GM23248 (cell line): Measurements from ENCODE around the gene PLA2G12B. TPM values are rescaled to one million over a fixed set of nuclear protein-coding genes. Genes with fewer than 3 reads are reported as not detected.

Experiments used
- DNase-seq: peaks from one replicate; pipeline ENCODE4 v3.0.0-alpha.2; 2015
- H2AFZ ChIP-seq: fragments of 200-600 bp; sonication (generic); 2 replicates; pipeline ENCODE4 v1.6.1; 2016; ENCODE audit warnings: antibody characterized with exemption
- H3F3A ChIP-seq: fragments of 200-600 bp; sonication (generic); 2 replicates; pipeline ENCODE4 v1.6.1; 2016; ENCODE audit warnings: mild to moderate bottlenecking, antibody characterized with exemption, mixed run types; ENCODE audit not compliant: insufficient read depth
- H3K27ac ChIP-seq: fragments of 200-600 bp; sonication (generic); 2 replicates; pipeline ENCODE4 v1.5.1; 2016; ENCODE audit warnings: mild to moderate bottlenecking
- H3K27me3 ChIP-seq: fragments of 200-600 bp; sonication (generic); replicated peaks from 2 replicates; pipeline ENCODE4 v1.6.1; 2016; ENCODE audit warnings: mild to moderate bottlenecking; ENCODE audit not compliant: insufficient read depth
- H3K36me3 ChIP-seq: fragments of 200-600 bp; sonication (generic); 2 replicates; pipeline ENCODE4 v1.6.1; 2016; ENCODE audit warnings: low read depth, mild to moderate bottlenecking
- H3K4me1 ChIP-seq: fragments of 200-600 bp; sonication (generic); 2 replicates; pipeline ENCODE4 v1.6.1; 2016; ENCODE audit warnings: mild to moderate bottlenecking; ENCODE audit not compliant: insufficient read depth
- H3K4me2 ChIP-seq: fragments of 200-600 bp; sonication (generic); one replicate; pipeline ENCODE4 v1.6.1; 2016; ENCODE audit warnings: mild to moderate bottlenecking; ENCODE audit not compliant: unreplicated experiment
- H3K4me3 ChIP-seq: fragments of 200-600 bp; sonication (generic); 2 replicates; pipeline ENCODE4 v1.5.1; 2016; ENCODE audit warnings: mild to moderate bottlenecking
- H3K79me2 ChIP-seq: fragments of 200-600 bp; sonication (generic); 2 replicates; pipeline ENCODE4 v1.6.1; 2016; ENCODE audit warnings: mild to moderate bottlenecking; ENCODE audit not compliant: insufficient read depth
- H3K9ac ChIP-seq: fragments of 200-600 bp; sonication (generic); 2 replicates; pipeline ENCODE4 v1.6.1; 2016; ENCODE audit warnings: mild to moderate bottlenecking
- H3K9me2 ChIP-seq: fragments of 200-600 bp; sonication (generic); 2 replicates; pipeline ENCODE4 v1.6.1; 2016; ENCODE audit warnings: mixed run types, mild to moderate bottlenecking, moderate library complexity; ENCODE audit not compliant: insufficient read depth
- H3K9me3 ChIP-seq: fragments of 200-600 bp; sonication (generic); one replicate; pipeline ENCODE4 v1.6.1; 2017; ENCODE audit warnings: low read depth
- H4K20me1 ChIP-seq: fragments of 200-600 bp; sonication (generic); 2 replicates; pipeline ENCODE4 v1.6.0; 2016; ENCODE audit not compliant: insufficient read depth
- EZH2 ChIP-seq: fragments of 200-600 bp; sonication (generic); IDR thresholded peaks from 2 replicates; pipeline ENCODE4 v1.6.1; 2018; ENCODE audit warnings: antibody characterized with exemption, mild to moderate bottlenecking; ENCODE audit not compliant: insufficient read depth, poor library complexity, severe bottlenecking
- EZH2phosphoT487 ChIP-seq: fragments of 200-600 bp; sonication (generic); IDR thresholded peaks from 2 replicates; pipeline ENCODE4 v1.6.1; 2018; ENCODE audit warnings: antibody characterized with exemption, moderate library complexity, mild to moderate bottlenecking, low read depth; ENCODE audit not compliant: insufficient read depth
- whole genome bisulfite sequencing, 2 experiments: methylation state at CpG; one replicate each; pipeline ENCODE4 v1.1.6; 2015 to 2017; ENCODE audit warnings: low lambda C conversion rate in 2 of 2, low coverage in 1 of 2; ENCODE audit errors: missing lambda C conversion rate in 2 of 2; 5-methylcytosine and 5-hydroxymethylcytosine counted together
- in situ Hi-C: fragments of 300-500 bp; cut with MboI; formaldehyde crosslinking; loops from 2 replicates; pipeline ENCODE4 v1.15.0; 2020
- polyA plus RNA-seq: library from polyadenylated mRNA; unstranded; fragments of >200 nt; fragmentation: Nextera tagmentation; extraction: Ambion mirVana; gene quantifications from 2 replicates; pipeline ENCODE4 v1.2.1, GENCODE V29; 2016
- total RNA-seq: library from RNA; depleted of rRNA; stranded (reverse); fragments of >200 nt; shearing (Covaris generic); gene quantifications from 2 replicates; pipeline ENCODE4 v1.2.3, GENCODE V29; 2014

The PLA2G12B gene
- total and polyA plus RNA-seq, 2 experiments from 2014 or later = not detected

- Histone ChIP-seq H3K36me3 (no peaks in the 10 kb centered on the region), H3K27me3 (peaks cover 17% of the 10 kb centered on the region), H3K27ac (no peak overlapping the region), H3K4me1 (no peaks in the 10 kb centered on the region), H2AFZ (no peak overlapping the region), H3K4me3 (no peak overlapping the region), H4K20me1 (no peaks in the 10 kb centered on the region), H3K4me2 (no peak overlapping the region), H3K9ac (no peak overlapping the region), H3F3A (no peaks in the 10 kb centered on the region), H3K9me3 (no peaks in the 10 kb centered on the region), H3K9me2 (no peaks in the 10 kb centered on the region), H3K79me2 (no peaks in the 10 kb centered on the region)
- DNase-seq = no peak
- 66 to 71% methylated on average over 6 of the region's 6 CpGs for WGBS, 2 experiments
- in situ Hi-C loops = no loop called here
- TF ChIP-seq EZH2phosphoT487 (no peak), EZH2 (no peak)
These were observed 2.4 kb downstream of the PLA2G12B start for GRCh38 chr10:72952189-72952588.

- Histone ChIP-seq H3K4me3 (no peak overlapping the region), H2AFZ (no peak overlapping the region), H3K27me3 (peaks cover 17% of the 10 kb centered on the region), H3K9ac (no peak overlapping the region), H3K79me2 (no peaks in the 10 kb centered on the region), H3K4me1 (no peaks in the 10 kb centered on the region), H4K20me1 (no peaks in the 10 kb centered on the region), H3K4me2 (no peak overlapping the region), H3K36me3 (no peaks in the 10 kb centered on the region), H3K9me2 (no peaks in the 10 kb centered on the region), H3F3A (no peaks in the 10 kb centered on the region), H3K27ac (no peak overlapping the region), H3K9me3 (no peaks in the 10 kb centered on the region)
- WGBS, 2 experiments = 41 to 43% methylated on average over 3 of the region's 3 CpGs
- in situ Hi-C loops = no loop called here
- DNase-seq = no peak
- TF ChIP-seq EZH2 (no peak), EZH2phosphoT487 (no peak)
These were observed 2.8 kb downstream of the PLA2G12B start for GRCh38 chr10:72951760-72952159.

GRCh38 chr10:72948762-72949161 is 5.8 kb downstream of the PLA2G12B start:
- H3F3A ChIP-seq = no peaks in the 10 kb centered on the region
- H4K20me1 ChIP-seq = no peaks in the 10 kb centered on the region
- 32 to 34% methylated on average over 6 of the region's 6 CpGs for WGBS, 2 experiments
- no peaks in the 10 kb centered on the region for H3K79me2 ChIP-seq
- no peak for DNase-seq
- H3K9ac ChIP-seq = no peak overlapping the region
- no peaks in the 10 kb centered on the region for H3K36me3 ChIP-seq
- H3K4me2 ChIP-seq = no peak overlapping the region
- no peak overlapping the region for H3K27ac ChIP-seq
- H3K27me3 ChIP-seq = peaks cover 17% of the 10 kb centered on the region
- H3K9me2 ChIP-seq = no peaks in the 10 kb centered on the region
- no peaks in the 10 kb centered on the region for H3K9me3 ChIP-seq
- in situ Hi-C loops = no loop called here
- no peak overlapping the region for H3K4me3 ChIP-seq
- TF ChIP-seq EZH2phosphoT487 (no peak), EZH2 (no peak)
- H3K4me1 ChIP-seq = no peaks in the 10 kb centered on the region
- no peak overlapping the region for H2AFZ ChIP-seq

GRCh38 chr10:72946963-72947362 is 7.6 kb downstream of the PLA2G12B start:
- H3K79me2 ChIP-seq = no peaks in the 10 kb centered on the region
- H3K4me1 ChIP-seq = no peaks in the 10 kb centered on the region
- H4K20me1 ChIP-seq = no peaks in the 10 kb centered on the region
- 19 to 29% methylated on average over 1 of the region's 1 CpG for WGBS, 2 experiments
- H3K9me2 ChIP-seq = no peaks in the 10 kb centered on the region
- H3K27ac ChIP-seq = no peak overlapping the region
- no peaks in the 10 kb centered on the region for H3K9me3 ChIP-seq
- in situ Hi-C loops = no loop called here
- peaks cover 13% of the 10 kb centered on the region for H3K27me3 ChIP-seq
- H3K4me3 ChIP-seq = no peak overlapping the region
- no peak overlapping the region for H2AFZ ChIP-seq
- no peak overlapping the region for H3K4me2 ChIP-seq
- TF ChIP-seq EZH2 (no peak), EZH2phosphoT487 (no peak)
- no peak overlapping the region for H3K9ac ChIP-seq
- DNase-seq = no peak
- no peaks in the 10 kb centered on the region for H3K36me3 ChIP-seq
- no peaks in the 10 kb centered on the region for H3F3A ChIP-seq

- Histone ChIP-seq H3K36me3 (no peaks in the 10 kb centered on the region), H3K9ac (no peak overlapping the region), H3K4me2 (no peak overlapping the region), H4K20me1 (no peaks in the 10 kb centered on the region), H3K9me2 (no peaks in the 10 kb centered on the region), H3K9me3 (no peaks in the 10 kb centered on the region), H3K27ac (no peak overlapping the region), H3K79me2 (no peaks in the 10 kb centered on the region), H3F3A (no peaks in the 10 kb centered on the region), H3K27me3 (peaks cover 9% of the 10 kb centered on the region), H2AFZ (no peak overlapping the region), H3K4me3 (no peak overlapping the region), H3K4me1 (no peaks in the 10 kb centered on the region)
- in situ Hi-C loops = no loop called here
- WGBS, 2 experiments = 66 to 67% methylated on average over 2 of the region's 2 CpGs
- no peak for DNase-seq
- TF ChIP-seq EZH2phosphoT487 = no peak
- no peak for TF ChIP-seq EZH2
These were observed 10.9 kb downstream of the PLA2G12B start for GRCh38 chr10:72943498-72944234.
